ENCODE measurements around the gene CD177.
"Not testable (repeated sequence)": the region's sequence is repeated elsewhere in the genome, so short reads cannot be mapped to it uniquely, and the experiment has no call there.

Gene CD177, protein sequence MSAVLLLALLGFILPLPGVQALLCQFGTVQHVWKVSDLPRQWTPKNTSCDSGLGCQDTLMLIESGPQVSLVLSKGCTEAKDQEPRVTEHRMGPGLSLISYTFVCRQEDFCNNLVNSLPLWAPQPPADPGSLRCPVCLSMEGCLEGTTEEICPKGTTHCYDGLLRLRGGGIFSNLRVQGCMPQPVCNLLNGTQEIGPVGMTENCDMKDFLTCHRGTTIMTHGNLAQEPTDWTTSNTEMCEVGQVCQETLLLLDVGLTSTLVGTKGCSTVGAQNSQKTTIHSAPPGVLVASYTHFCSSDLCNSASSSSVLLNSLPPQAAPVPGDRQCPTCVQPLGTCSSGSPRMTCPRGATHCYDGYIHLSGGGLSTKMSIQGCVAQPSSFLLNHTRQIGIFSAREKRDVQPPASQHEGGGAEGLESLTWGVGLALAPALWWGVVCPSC

DNA sequence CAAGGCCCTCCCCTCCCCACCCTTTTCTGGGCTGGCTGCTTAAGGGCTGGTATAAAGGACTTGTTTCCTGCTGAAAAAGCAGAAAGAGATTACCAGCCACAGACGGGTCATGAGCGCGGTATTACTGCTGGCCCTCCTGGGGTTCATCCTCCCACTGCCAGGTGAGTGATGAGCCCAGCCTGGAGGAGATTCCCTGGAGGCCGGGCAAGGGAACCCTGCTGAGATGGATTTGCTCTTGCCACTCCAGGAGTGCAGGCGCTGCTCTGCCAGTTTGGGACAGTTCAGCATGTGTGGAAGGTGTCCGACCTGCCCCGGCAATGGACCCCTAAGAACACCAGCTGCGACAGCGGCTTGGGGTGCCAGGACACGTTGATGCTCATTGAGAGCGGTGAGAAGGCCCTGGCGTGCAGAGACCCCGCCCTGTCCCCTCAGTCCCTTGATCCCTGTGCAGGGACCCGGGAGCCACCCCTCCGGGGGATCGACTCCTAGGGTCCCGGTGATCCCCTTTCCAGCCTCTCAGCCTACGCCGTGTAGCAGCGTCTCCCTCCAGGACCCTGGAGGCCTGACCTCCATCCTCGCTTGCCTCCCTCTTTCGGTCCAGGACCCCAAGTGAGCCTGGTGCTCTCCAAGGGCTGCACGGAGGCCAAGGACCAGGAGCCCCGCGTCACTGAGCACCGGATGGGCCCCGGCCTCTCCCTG, at the start of gene CD177:
Gene CD177, plus strand, starts transcription at position 81 of the 699 bp plus-strand sequence. Its CDS starts 29 bp downstream, at position 110.
- no peak for DNase-seq

GRCh38 chr19:43305642-43306041, 47.8 kb upstream of the CD177 start:
- DNase-seq = no peak

DNA sequence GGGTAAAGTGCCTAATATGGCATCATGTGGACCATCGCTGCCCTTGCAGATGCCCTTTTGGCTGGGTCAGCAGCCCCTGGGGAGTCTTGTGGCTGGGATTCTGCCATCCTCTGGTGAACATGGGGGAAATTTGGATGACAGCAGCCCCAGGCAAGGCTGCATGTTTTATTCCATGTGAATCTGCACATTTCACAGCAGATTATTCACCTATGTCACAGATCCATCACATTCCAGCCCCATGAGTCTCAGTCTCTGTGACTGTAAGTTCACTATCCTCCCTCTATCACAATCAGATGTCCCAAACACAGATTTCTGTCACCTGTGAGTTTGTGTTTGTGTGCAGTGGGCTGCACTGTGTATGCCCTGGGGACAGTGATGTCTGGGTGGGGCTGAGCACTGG, 47.4 kb upstream of the CD177 start:
- no peak for DNase-seq

DNA sequence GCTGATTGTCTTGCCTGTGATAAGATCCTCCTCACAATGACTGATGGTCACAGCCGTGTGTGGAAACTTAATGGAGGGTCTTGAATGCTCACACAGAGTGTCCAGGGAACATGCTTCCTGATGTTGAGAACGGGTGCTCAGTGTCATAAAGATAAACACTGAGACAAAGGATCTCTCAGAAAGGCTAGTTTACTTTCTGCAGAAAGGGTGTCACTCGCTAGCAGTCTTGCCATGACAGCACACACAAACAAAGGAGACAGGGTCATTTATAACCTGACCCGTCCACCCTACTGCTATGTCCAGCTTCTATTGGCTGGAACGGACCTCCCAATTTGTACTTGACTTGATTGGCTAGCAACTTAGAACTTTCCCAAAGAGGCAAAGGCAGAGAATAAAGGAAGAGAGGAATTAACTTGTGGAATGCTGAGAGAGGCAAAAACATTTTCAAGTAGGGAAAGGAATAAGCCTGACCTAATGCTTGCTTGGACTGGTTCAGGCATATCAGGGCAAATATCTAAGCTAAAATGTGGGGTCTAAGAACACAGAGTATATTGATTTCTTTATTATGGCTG, 45.2 kb upstream of the CD177 start:
- DNase-seq = no peak

DNA sequence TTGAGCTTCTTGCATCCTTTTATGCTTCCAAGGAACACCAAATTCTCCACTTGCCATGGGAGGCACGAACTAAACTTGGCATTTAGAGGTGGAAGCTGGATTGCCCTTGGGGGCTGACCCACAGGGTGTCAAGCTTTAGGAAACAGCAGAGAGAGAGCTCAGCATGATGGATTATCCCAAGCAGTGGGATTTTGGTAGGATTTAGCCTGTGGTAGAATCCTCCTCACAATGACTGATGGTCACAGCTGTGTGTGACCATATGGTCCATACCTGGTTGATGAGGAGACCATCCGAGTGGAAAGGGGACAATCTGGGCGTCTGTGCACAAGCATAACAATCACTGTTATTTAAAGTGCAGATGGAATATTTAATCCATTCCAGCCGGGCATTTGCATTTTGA, 44.0 kb upstream of the CD177 start:
- no peak for DNase-seq

- DNase-seq = no peak
Measured at GRCh38 chr19:43310221-43310620, 43.3 kb upstream of the CD177 start.

- DNase-seq = no peak
Measured at GRCh38 chr19:43311256-43311655, 42.2 kb upstream of the CD177 start.

GRCh38 chr19:43311706-43312105, 41.8 kb upstream of the CD177 start:
- DNase-seq = no peak

- no peak for DNase-seq
Measured at GRCh38 chr19:43313711-43314495, 39.6 kb upstream of the CD177 start.

- DNase-seq = no peak
Measured at GRCh38 chr19:43315851-43316250, 37.6 kb upstream of the CD177 start.

- DNase-seq = no peak
Measured at GRCh38 chr19:43316591-43317319, 36.7 kb upstream of the CD177 start.

- no peak for DNase-seq
Measured at GRCh38 chr19:43318203-43318602, 35.3 kb upstream of the CD177 start.

GRCh38 chr19:43318796-43319314, 34.6 kb upstream of the CD177 start:
- DNase-seq = no peak

DNA sequence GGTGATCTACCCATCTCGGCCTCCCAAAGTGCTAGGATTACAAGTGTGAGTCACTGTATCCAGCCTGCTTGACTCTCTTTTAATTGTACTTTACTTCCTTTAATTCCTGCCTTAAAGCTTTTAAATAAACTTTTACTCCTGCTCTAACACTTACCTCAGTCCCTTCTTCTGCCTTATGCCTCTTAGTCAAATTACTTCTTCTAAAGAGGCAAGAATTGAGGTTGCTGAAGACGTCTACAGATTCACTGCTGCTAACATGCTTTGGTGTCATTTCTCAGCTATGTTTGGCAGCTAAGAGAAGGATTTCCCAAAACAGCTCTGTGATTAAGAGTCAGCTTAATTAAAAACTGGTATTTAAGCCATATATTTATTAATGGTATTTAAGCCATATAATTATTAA, 32.9 kb upstream of the CD177 start:
- DNase-seq = no peak

DNA sequence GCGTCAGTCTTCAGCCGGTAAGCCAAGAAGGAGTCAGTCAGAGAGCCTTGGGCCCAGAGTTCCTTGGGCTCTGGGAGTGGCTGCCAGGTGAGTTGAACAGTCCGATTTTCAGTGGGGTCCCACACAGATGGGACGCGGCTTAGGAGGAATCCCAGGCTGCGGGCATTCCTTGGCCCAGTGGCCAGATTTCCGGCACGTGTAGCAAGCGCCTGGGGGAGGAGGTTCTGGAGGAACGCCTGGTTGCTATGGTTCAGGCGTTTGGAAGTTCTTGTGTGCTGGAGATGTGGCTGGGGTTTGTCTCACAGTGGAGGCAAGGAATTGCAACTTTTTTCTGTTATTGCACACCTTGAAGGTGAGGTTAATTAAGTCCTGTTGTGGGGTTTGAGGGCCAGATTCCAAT, 26.7 kb upstream of the CD177 start:
- not testable (repeated sequence) for DNase-seq

DNA sequence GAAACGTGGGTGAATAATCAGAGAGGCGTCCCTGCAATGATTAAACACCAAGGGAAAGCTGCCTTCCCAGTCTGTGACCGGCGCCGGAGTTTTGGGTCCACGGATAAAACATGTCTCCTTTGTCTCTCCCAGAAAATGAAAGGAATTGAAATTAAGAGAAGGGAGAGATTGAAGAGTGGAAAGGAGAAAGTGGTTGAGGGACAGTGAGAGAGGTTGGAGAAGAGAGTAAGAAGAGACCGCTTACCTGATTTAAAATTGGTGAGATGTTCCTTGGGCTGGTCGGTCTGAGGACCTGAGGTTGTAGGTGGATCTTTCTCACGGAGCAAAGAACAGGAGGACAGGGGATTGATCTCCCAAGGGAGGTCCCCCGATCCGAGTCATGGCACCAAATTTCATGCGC, 24.9 kb upstream of the CD177 start:
- not testable (repeated sequence) for DNase-seq

DNA sequence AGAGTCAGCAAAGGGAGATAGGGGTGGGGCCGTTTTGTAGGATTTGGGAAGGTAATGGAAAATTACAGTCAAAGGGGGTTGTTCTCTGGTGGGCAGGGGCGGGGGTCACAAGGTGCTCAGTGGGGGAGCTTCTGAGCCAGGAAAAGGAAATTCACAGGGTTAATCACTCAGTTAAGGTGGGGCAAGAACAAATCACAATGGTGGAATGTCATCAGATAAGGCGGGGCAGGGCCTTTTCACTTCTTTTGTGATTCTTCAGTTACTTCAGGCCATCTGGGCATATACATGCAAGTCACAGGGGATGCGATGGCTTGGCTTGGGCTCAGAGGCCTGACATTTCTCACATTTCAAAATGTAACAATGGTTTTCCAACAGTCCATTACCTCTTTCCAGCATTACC, 24.4 kb upstream of the CD177 start:
- DNase-seq = not testable (repeated sequence)

DNA sequence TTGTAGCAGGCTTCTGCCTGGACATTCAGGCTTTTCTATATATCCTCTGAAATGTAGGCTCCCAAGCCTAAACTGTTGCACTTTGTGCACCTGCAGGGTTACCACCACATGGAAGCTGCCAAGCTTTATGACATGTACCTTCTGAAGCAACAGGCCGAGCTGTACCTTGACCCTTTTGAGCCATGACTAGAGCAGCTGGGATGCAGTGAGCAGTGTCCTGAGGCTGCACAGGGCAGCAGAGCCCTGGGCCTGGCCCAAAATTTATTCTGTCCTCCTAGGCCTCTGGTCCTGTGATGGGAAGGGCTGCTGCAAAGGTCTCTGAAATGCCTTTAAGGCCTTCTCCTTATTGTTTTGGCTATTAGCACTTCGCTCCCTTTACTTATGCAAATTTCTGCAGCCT, 23.5 kb upstream of the CD177 start:
- no peak for DNase-seq

- DNase-seq = no peak
Measured at GRCh38 chr19:43330726-43331434, 22.6 kb upstream of the CD177 start.

DNA sequence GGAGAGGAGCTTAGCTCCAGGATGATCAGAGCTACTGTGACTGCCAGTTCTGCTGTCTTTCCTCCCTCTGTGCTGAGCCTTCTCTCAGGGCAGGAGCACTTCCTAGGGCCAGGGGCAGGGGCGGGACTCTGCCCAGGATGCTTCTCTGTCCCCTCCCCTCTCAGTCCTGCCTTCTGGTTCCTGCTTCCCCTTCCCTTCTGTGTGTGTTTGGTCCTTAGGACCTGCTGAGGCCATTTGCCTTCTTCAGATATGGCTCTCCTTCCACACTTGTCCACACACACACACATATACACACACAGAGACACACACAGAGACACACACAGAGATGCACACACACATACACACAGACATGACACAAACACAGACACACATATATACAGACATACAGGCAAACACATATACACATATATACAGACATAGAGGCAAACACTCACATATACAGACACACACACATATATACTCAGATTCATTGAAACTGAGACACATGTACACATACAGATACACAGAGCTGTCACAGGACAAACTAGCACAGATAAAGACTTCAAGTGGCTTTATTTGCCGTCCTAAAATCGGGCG, 22.0 kb upstream of the CD177 start:
- no peak for DNase-seq

All from activated naive CD4-positive, alpha-beta T cell (primary cell).